RWPE1 (cell line): ENCODE results near the gene MAPK11.

Experiments
- CTCF ChIA-PET: fragments of 350-600 bp; sonication (Branson Sonifier 250); formaldehyde crosslinking; extraction: SDS; loops from one replicate; lab custom pipeline; 2021; lab: Yijun Ruan, JAX
- POLR2A ChIA-PET: fragments of 400-600 bp; formaldehyde crosslinking; extraction: SDS; loops from one replicate; lab custom pipeline; 2020; ENCODE audit warnings: antibody characterized with exemption; ENCODE audit not compliant: low non-redundant PET; lab: Yijun Ruan, JAX
- DNase-seq: peaks from one replicate; pipeline ENCODE4 v3.0.0; 2012; ENCODE audit warnings: low spot score
- H3K27ac ChIP-seq: fragments of 450-650 bp; 2 replicates; pipeline ENCODE4 v1.5.1; 2017
- TF ChIP-seq, protein P1 (sequence below): fragments of 450-650 bp; conservative IDR thresholded peaks from 2 replicates; pipeline ENCODE4 v1.5.1; 2017; ENCODE audit warnings: low read depth, mild to moderate bottlenecking

MAPK11 gene

DNA sequence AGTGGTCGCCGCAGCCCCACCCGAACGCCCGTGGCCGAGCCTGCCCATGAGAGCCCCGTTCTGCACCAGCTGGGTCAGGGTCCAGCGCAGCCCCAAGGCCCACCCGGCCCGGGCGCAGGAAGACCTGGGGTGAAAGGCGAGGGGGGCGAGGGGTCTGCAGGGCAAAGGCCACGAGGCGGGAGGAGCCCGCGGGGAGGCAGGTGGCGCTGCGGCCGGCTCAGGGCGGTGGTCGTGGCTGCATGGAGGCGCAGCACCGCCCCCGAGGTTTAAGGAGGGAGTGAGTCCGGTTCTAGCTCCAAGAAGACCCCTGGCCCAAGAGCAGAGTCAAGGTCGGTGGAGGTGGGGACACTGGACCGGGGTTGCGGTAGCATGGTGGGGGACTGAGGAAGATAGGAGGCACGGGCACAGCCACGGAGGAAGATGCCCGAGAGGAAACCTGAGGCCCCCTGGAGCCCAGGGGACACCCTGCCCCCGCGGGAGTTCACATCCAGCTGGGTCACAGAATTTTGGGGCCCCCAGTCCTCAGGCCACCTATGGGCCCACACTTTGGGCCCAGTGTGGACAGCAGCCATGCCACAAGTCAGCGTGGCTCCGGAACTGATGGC is 18.6 kb downstream of the MAPK11 start:
- DNase-seq = no peak
- CTCF ChIA-PET = interaction anchor here (0.6 to 1.5 kb wide), 2 partner anchors 77 to 114 kb away, joined by 3 to 5 read pairs; no protein-coding TSS in a partner anchor
- TF ChIP-seq, protein P1, sequence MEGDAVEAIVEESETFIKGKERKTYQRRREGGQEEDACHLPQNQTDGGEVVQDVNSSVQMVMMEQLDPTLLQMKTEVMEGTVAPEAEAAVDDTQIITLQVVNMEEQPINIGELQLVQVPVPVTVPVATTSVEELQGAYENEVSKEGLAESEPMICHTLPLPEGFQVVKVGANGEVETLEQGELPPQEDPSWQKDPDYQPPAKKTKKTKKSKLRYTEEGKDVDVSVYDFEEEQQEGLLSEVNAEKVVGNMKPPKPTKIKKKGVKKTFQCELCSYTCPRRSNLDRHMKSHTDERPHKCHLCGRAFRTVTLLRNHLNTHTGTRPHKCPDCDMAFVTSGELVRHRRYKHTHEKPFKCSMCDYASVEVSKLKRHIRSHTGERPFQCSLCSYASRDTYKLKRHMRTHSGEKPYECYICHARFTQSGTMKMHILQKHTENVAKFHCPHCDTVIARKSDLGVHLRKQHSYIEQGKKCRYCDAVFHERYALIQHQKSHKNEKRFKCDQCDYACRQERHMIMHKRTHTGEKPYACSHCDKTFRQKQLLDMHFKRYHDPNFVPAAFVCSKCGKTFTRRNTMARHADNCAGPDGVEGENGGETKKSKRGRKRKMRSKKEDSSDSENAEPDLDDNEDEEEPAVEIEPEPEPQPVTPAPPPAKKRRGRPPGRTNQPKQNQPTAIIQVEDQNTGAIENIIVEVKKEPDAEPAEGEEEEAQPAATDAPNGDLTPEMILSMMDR = no peak
- POLR2A ChIA-PET = no interaction called here
- peak overlapping the region; percentile 89 for H3K27ac ChIP-seq

DNA sequence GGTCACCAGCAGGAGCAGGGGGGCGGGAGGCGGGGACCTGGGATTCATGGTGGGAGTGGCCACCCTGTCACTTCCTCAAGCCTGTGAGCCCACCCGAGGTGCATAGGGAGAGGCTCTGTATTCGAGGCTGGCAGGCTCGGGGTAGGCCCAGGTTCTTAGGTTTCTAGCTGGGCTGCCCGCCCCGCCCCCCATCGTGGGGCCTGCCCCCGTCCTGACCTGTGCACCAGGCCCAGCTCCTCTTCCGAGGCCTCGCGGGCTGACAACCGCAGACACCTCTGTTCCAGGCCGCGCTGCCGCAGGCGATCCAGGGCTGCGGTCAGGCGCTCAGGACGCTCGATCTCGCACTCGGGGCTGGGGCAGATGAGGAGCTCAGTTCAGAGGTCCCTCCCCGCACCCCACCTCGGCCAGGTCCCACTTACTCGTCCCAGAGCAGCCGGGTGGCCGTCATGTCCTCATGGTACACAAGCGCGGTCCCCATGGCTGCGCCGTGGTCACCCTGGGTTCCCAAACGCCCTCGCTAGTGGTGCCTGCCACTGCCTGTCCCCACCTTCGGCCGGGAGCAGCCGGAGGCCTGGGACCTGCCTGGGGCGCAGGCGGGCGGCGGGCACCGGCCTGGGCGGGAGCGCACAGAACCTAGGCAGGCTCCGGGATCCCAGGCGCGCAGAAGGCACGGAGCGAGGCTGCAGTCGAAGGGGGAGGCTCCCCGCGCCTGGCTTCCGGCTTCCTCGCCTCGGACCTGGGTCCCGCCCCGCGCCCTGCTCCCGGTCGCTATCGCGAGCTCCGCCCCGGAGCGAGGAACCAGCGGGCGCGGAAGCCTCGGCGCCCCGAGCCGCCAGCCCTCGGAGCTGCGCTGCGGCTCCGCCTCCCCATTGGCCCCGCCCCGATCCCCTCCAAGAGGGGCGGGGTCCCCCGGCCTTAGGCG is 19.4 kb downstream of the MAPK11 start, which contains the start of gene HDAC10:
Gene HDAC10 (minus strand): TSS at position 711 of the 922 bp plus-strand sequence. CDS start 233 bp downstream, at position 478.
- POLR2A ChIA-PET = interaction anchor here (0.7 kb wide), 1 partner anchor 55 kb away, joined by 3 read pairs; no protein-coding TSS in a partner anchor
- peak within 1 kb of the TSS; percentile 89 for H3K27ac ChIP-seq

DNA sequence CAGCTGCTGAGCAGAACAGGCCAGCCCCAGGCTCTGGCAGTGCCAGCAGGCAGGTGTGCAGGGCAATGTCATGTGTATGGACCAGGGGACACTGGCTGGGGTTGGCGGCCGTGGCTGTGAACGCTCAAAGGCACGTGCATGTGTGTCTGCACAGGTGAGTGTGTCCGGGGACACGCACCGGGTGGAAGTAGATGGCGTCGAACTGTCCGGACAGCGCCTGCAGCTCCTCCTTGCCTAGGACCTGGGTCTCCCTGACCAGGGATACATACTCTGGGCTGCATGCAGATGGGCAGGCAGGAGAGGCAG is 20.0 kb downstream of the MAPK11 start:
- CTCF ChIA-PET = interaction anchor here (0.7 to 1.5 kb wide), 3 partner anchors 48 to 116 kb away, joined by 4 to 5 read pairs (median 5); no protein-coding TSS in a partner anchor
- no peak for DNase-seq
- TF ChIP-seq, protein P1 = no peak
- H3K27ac ChIP-seq = peak overlapping the region; percentile 89
- POLR2A ChIA-PET = interaction anchor here (0.7 kb wide), 1 partner anchor 55 kb away, joined by 3 read pairs; no protein-coding TSS in a partner anchor

More for the DNA sequence above, 19.4 kb downstream of the MAPK11 start, which contains the start of gene HDAC10:
- TF ChIP-seq, protein P1 = no peak
- CTCF ChIA-PET = interaction anchor here (0.7 to 1.5 kb wide), 2 partner anchors 92 to 115 kb away, joined by 5 read pairs; no protein-coding TSS in a partner anchor
- DNase-seq = no peak

DNA sequence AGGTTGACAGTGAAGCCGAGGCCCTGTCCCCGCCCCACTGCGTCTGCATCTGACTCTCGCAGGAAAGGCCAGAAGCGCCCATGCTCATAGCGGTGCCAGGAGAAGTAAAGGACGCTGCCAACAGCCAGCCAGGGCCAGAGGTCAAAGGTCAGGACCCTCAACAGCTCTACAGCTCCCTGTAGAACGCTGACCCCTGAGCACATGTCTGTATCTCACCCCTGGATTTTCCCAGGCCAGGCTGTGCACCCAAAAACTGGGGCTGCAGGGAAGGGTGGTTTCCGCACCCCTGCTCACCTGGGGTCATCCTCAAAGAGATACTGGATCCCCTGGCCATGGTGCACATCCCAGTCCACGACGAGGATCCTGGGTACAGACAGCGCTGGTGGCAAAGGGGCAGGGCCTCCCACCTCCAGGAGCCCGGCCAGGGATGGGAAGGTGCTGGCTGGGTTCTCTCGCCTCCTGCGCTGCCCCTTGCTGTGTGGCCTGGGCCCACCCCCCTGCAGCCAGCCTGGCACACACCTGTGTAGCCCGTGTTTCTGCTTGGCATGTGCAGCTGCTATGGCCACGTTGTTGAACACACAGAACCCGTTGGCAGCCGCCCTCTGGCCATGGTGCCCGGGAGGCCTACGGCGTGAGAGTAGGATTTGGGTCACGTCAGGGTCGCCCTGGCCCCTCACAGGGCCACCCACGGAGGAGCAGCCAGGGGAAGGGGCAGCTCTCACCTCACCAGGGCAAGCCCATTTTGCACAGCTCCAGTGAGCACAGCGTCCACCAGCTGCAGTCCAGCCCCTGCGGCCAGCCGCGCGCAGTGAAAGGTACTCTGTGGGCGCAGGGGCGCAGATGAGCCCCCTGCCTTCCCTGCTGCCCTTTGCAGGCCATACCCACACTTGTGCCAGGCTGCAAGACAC is 20.6 kb downstream of the MAPK11 start:
- ChIA-PET POLR2A (no interaction called here), CTCF (interaction anchor here (0.7 to 1.1 kb wide), 2 partner anchors 48 to 93 kb away, joined by 4 to 5 read pairs; no protein-coding TSS in a partner anchor)
- TF ChIP-seq, protein P1 = no peak
- peak overlapping the region; percentile 89 for H3K27ac ChIP-seq
- no peak for DNase-seq

DNA sequence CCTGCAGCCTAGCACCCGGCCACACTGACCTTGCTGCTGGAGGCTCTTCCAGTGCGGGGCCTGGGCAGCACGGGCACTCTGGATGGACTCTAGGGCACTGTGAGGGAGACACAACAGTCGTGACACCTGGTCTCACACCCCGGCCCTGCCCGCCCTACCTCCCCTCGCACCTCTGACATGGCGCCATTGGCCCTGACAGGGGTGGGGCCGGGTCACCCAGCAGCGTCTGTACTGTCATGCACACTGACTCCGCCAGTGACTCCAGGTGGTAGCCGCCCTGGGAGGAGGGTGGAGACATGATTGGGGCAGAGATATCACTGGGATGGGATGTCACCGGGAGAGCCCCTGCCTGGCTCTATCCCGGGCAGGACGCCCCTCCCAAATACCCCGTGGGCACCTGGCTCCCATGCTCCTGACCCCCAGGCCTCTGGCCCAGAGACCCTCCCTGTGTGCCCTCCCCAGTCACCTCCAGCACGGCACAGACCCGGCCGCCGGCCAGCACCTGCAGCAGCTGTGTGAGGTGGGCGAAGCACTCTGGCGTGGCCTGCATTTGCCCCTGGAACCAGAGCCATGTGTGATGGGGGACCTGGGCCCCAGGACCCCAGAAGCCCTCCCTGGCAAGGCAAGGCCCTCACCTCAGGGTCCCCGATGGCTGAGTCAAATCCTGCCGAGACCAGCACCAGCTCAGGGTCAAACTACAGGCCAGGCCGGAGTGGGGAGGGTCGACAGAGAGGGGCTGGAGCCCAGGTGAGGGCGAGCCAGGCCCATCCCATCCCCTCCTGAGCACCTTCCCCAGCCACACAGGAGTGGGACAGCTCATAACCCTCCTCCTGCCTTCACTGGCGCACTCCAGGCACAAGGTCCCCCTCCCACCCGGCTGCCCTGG is 21.7 kb downstream of the MAPK11 start:
- peak overlapping the region; percentile 89 for H3K27ac ChIP-seq
- ChIA-PET POLR2A (no interaction called here), CTCF (no interaction called here)
- TF ChIP-seq, protein P1 = no peak
- no peak for DNase-seq
